Testis (tissue), 2 donors: ENCODE measurements around the gene ZNF423.

Experiments
- CTCF ChIP-seq, 3 experiments: fragments of 450-650 bp in 2 of 3; fragments of 200-600 bp in 1 of 3; sonication (generic) in 1 of 3; IDR thresholded peaks; one replicate each; pipeline ENCODE4 v1.5.1; 2016 to 2019; ENCODE audit warnings: antibody characterized with exemption in 3 of 3, mild to moderate bottlenecking in 2 of 3, moderate library complexity in 1 of 3
- POLR2A ChIP-seq: fragments of 450-650 bp; IDR thresholded peaks from one replicate; pipeline ENCODE4 v1.6.1; 2017; ENCODE audit warnings: antibody characterized with exemption, mild to moderate bottlenecking, moderate library complexity

- no peak for TF ChIP-seq CTCF (IDR thresholded peaks at IDR 0.05)
- no peak for TF ChIP-seq POLR2A
These were observed 367.6 kb downstream of the ZNF423 start for GRCh38 chr16:49488336-49488735.
